Ishikawa (cell line): ENCODE measurements around the gene PLA2R1.

ENCODE experiments used
- EGR1 ChIP-seq: IDR thresholded peaks from 2 replicates; pipeline ENCODE4 v1.6.1; 2012
- TAF1 ChIP-seq: IDR thresholded peaks from 2 replicates; pipeline ENCODE4 v1.6.1; 2012; ENCODE audit warnings: low read depth, mild to moderate bottlenecking
- TF ChIP-seq, protein P1 (sequence below): IDR thresholded peaks from 2 replicates; pipeline ENCODE4 v1.6.1; 2012; ENCODE audit warnings: low read depth, mild to moderate bottlenecking
- TF ChIP-seq, protein P2 (sequence below): IDR thresholded peaks from 2 replicates; pipeline ENCODE4 v1.6.1; 2012
- TF ChIP-seq, protein P3 (sequence below): IDR thresholded peaks from 2 replicates; pipeline ENCODE4 v1.6.1; 2012

DNA sequence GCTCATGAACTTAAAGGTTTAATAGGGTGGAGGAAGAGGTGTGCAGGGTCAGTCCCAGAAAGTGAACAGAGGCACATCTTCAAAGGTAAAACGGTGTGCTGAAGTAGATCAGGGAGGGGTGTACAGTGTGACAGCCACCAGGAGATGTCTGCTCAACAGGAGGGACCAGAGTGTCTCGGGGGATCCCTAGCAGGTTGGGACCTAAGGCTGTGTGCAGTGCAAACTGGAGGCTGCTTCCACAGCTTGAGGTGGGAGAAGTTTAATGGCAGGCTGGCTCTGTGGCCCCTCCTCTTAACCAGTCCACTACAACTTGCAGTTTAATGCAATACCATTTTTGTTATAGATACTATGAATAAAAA is 33.2 kb downstream of the PLA2R1 start:
- TF ChIP-seq TAF1 (no peak), EGR1 (no peak)
- TF ChIP-seq, protein P1, sequence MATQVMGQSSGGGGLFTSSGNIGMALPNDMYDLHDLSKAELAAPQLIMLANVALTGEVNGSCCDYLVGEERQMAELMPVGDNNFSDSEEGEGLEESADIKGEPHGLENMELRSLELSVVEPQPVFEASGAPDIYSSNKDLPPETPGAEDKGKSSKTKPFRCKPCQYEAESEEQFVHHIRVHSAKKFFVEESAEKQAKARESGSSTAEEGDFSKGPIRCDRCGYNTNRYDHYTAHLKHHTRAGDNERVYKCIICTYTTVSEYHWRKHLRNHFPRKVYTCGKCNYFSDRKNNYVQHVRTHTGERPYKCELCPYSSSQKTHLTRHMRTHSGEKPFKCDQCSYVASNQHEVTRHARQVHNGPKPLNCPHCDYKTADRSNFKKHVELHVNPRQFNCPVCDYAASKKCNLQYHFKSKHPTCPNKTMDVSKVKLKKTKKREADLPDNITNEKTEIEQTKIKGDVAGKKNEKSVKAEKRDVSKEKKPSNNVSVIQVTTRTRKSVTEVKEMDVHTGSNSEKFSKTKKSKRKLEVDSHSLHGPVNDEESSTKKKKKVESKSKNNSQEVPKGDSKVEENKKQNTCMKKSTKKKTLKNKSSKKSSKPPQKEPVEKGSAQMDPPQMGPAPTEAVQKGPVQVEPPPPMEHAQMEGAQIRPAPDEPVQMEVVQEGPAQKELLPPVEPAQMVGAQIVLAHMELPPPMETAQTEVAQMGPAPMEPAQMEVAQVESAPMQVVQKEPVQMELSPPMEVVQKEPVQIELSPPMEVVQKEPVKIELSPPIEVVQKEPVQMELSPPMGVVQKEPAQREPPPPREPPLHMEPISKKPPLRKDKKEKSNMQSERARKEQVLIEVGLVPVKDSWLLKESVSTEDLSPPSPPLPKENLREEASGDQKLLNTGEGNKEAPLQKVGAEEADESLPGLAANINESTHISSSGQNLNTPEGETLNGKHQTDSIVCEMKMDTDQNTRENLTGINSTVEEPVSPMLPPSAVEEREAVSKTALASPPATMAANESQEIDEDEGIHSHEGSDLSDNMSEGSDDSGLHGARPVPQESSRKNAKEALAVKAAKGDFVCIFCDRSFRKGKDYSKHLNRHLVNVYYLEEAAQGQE = no peak
- TF ChIP-seq, protein P2, sequence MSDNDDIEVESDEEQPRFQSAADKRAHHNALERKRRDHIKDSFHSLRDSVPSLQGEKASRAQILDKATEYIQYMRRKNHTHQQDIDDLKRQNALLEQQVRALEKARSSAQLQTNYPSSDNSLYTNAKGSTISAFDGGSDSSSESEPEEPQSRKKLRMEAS = no peak
- TF ChIP-seq, protein P3, sequence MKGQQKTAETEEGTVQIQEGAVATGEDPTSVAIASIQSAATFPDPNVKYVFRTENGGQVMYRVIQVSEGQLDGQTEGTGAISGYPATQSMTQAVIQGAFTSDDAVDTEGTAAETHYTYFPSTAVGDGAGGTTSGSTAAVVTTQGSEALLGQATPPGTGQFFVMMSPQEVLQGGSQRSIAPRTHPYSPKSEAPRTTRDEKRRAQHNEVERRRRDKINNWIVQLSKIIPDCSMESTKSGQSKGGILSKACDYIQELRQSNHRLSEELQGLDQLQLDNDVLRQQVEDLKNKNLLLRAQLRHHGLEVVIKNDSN = no peak
